Esophagus muscularis mucosa (tissue), 4 donors: ENCODE data around the gene DGKB. TPM values are rescaled to one million over a fixed set of nuclear protein-coding genes. Genes with fewer than 3 reads are reported as not detected.

Experiments used
- DNase-seq: peaks from one replicate; pipeline ENCODE4 v3.0.0-alpha.2; 2017; ENCODE audit errors: extremely low spot score
- H3K27ac ChIP-seq, 4 donors: fragments of 200-600 bp; sonication (generic); replicated peaks in 1 of 4; 1 replicate in 3 of 4; 2 replicates in 1 of 4; pipeline ENCODE4 v1.5.1; 2016 to 2019; ENCODE audit warnings: mild to moderate bottlenecking in 1 of 4
- H3K27me3 ChIP-seq, 4 donors: fragments of 200-600 bp; sonication (generic); one replicate each; pipeline versions ENCODE4 v1.5.1 to v1.6.0; 2016 to 2019
- H3K36me3 ChIP-seq, 4 donors: fragments of 200-600 bp; sonication (generic); one replicate each; pipeline ENCODE4 v1.5.1; 2016 to 2019
- H3K4me1 ChIP-seq, 4 donors: fragments of 200-600 bp; sonication (generic); one replicate each; pipeline ENCODE4 v1.5.1; 2016 to 2019
- H3K4me3 ChIP-seq, 4 donors: fragments of 200-600 bp; sonication (generic); 1 replicate in 2 of 4; 2 replicates in 2 of 4; pipeline ENCODE4 v1.5.1; 2016 to 2019; ENCODE audit warnings: mild to moderate bottlenecking in 4 of 4, moderate library complexity in 1 of 4
- H3K9me3 ChIP-seq, 4 donors: fragments of 200-600 bp; sonication (generic); 1 replicate in 3 of 4; 2 replicates in 1 of 4; pipeline ENCODE4 v1.5.1; 2016 to 2019
- EP300 ChIP-seq: sonication (generic); formaldehyde crosslinking; IDR thresholded peaks from one replicate; pipeline ENCODE4 v1.6.1; 2017; ENCODE audit warnings: antibody characterized with exemption
- POLR2A ChIP-seq: fragments of 450-650 bp; IDR thresholded peaks from one replicate; pipeline ENCODE4 v1.6.1; 2017; ENCODE audit warnings: antibody characterized with exemption, moderate library complexity, mild to moderate bottlenecking, low read depth
- POLR2AphosphoS5 ChIP-seq, 2 donors: sonication (generic); formaldehyde crosslinking; IDR thresholded peaks; one replicate each; pipeline ENCODE4 v1.6.1; 2017; ENCODE audit warnings: antibody characterized with exemption in 2 of 2
- WGBS: methylation state at CpG from one replicate; pipeline ENCODE4 v1.1.5; 2018; 5-methylcytosine and 5-hydroxymethylcytosine counted together
- intact Hi-C: fragments of 100-400 bp; cut with DNase I; formaldehyde crosslinking; loops from one replicate; pipeline ENCODE4 v1.15.1; 2023
- total RNA-seq, 4 donors: library from RNA; depleted of rRNA; stranded (reverse); fragments of >200 nt; gene quantifications; one replicate each; pipeline versions ENCODE4 v1.1.0 to v1.2.1, GENCODE V29; 2016
- TF ChIP-seq, protein P1 (sequence below), 3 experiments: fragments of 200-600 bp in 2 of 3; fragments of 450-650 bp in 1 of 3; sonication (generic) in 2 of 3; IDR thresholded peaks; one replicate each; pipeline ENCODE4 v1.5.1; 2017 to 2019; ENCODE audit warnings: antibody characterized with exemption in 3 of 3, mild to moderate bottlenecking in 2 of 3, moderate library complexity in 1 of 3

Gene DGKB
- total RNA-seq, 4 donors from 2014 or later = 10.4 to 18.5 (median 16.0) TPM

DNA sequence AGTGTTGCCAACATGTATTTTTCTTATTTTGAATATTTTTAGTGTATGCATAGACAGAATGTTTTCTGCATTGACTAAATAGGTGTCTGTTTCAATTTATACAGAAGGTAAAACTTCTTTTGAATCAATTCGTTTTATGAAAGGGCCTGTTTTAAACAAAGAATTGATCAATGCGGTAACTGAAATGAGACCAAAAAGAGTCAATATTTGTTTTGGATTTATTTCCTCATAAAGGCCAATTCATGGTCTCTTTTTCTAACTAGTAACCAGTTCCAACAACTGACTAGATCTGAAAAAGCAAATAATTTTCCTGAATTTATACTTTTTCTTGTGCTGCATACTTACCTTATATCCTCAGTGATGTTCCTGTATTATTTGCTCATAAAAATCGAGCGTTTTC lies 320.5 kb downstream of the DGKB start:
- intact Hi-C loops = no loop called here
- Histone ChIP-seq H3K27me3 (no peaks in the 10 kb centered on the region), H3K4me1 (no peaks in the 10 kb centered on the region), H3K9me3 (peaks cover 0 to 12% (median 8%) of the 10 kb centered on the region in 4 donors), H3K36me3 (no peaks in the 10 kb centered on the region), H3K4me3 (no peak overlapping the region), H3K27ac (no peak overlapping the region)
- no peak for DNase-seq
- TF ChIP-seq POLR2AphosphoS5 (IDR thresholded peaks at IDR 0.05) (no peak), POLR2A (no peak), EP300 (no peak)
- TF ChIP-seq, protein P1, sequence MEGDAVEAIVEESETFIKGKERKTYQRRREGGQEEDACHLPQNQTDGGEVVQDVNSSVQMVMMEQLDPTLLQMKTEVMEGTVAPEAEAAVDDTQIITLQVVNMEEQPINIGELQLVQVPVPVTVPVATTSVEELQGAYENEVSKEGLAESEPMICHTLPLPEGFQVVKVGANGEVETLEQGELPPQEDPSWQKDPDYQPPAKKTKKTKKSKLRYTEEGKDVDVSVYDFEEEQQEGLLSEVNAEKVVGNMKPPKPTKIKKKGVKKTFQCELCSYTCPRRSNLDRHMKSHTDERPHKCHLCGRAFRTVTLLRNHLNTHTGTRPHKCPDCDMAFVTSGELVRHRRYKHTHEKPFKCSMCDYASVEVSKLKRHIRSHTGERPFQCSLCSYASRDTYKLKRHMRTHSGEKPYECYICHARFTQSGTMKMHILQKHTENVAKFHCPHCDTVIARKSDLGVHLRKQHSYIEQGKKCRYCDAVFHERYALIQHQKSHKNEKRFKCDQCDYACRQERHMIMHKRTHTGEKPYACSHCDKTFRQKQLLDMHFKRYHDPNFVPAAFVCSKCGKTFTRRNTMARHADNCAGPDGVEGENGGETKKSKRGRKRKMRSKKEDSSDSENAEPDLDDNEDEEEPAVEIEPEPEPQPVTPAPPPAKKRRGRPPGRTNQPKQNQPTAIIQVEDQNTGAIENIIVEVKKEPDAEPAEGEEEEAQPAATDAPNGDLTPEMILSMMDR (IDR thresholded peaks at IDR 0.05) = no peak
- 91% methylated on average over 4 of the region's 4 CpGs for WGBS

DNA sequence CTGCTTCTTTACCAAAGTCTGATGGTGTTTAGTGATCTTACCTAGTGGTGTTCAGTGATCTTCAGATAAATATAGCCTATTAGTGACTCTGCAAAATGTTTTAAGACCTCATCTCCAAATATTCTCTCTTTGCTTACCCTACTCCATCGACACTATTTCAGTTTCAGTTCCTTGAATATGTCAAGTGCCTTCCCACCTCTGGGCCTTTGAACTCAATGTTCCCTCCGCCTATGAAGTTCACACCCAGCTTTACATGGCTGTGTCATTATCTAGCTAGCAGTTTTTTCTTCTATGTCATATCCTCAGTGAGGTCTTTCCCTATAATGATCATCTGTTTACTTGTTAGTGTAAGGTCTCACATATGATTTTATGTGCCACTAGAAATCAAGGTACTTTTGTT lies 322.6 kb downstream of the DGKB start:
- H3K4me1 ChIP-seq = no peaks in the 10 kb centered on the region
- H3K4me3 ChIP-seq = no peak overlapping the region
- no peaks in the 10 kb centered on the region for H3K36me3 ChIP-seq
- intact Hi-C loops = no loop called here
- H3K9me3 ChIP-seq = no peaks in the 10 kb centered on the region
- DNase-seq = no peak
- H3K27ac ChIP-seq = no peak overlapping the region
- H3K27me3 ChIP-seq = no peaks in the 10 kb centered on the region
- WGBS = 80% methylated on average over 2 of the region's 2 CpGs
- TF ChIP-seq, protein P1 (IDR thresholded peaks at IDR 0.05) = no peak
- TF ChIP-seq POLR2AphosphoS5 (IDR thresholded peaks at IDR 0.05) (no peak), POLR2A (no peak)

DNA sequence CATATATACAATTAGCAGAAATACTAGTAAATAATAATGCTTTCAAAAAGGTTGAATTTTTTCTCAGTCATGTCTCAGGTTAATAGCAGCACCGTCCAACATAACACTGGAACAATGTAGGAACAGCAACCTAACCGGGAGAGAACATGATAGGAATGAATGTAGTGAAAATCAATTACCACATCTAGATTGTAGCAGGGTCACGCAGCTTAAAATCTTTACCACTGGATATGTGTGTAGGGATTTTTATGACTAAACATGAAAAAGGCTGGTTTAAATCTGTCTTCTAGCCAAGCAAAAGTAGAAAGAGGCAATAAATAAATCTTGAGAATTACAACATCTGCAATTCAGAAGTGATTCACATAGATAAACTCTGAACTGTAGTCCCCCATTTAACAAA lies 326.0 kb downstream of the DGKB start:
- H3K4me3 ChIP-seq = no peak overlapping the region
- peaks cover 0 to 7% (median 0%) of the 10 kb centered on the region in 4 donors for H3K36me3 ChIP-seq
- H3K27me3 ChIP-seq = no peaks in the 10 kb centered on the region
- no peak for DNase-seq
- intact Hi-C loops = no loop called here
- WGBS = 91% methylated on average over 3 of the region's 3 CpGs
- no peaks in the 10 kb centered on the region for H3K9me3 ChIP-seq
- H3K27ac ChIP-seq = no peak overlapping the region
- TF ChIP-seq, protein P1 (IDR thresholded peaks at IDR 0.05) = no peak
- TF ChIP-seq EP300 (no peak), POLR2A (no peak), POLR2AphosphoS5 (IDR thresholded peaks at IDR 0.05) (no peak)
- H3K4me1 ChIP-seq = no peaks in the 10 kb centered on the region

DNA sequence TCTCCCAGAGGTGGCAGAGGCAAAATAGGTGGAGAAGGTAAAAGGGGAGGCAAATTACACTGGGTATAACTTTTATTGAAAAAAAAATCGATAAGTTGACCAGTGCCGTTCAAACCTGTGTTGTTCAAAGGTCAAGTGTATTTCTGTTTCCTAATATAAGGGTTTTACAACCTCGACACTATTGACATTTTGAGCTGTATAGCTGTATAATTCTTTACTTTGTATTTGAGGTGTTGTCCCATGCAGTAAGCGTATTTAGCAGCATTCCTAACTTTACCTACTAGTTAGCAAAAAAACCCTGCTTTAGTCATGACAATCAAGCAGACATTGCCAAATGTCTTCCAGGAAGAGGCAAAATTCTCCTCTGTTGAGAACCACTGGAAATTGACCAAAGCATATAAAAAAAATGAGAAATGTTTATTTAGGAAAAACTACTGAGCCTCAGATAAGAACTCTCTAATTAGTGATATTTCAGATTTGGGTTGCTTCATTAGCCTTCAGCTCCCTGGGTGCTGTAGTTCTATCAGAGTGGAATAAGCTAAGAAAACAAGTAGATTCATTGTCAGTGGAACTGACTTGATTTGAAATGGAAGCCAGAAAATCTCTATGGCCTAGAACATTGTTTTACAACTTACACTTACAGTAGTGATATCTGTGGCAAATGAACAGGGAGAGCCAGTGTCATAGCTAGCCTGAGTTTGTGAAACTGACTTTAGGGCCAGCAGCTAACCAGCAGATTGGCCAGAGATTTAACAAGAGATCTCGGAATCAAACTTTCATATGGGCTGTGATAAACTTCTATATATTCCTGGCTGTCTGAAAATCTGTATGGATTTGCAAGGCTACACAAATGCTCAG lies 331.6 kb downstream of the DGKB start:
- H3K9me3 ChIP-seq = no peaks in the 10 kb centered on the region
- WGBS = 88% methylated on average over 5 of the region's 5 CpGs
- no peak overlapping the region for H3K27ac ChIP-seq

More for the DNA sequence above, 331.6 kb downstream of the DGKB start:
- intact Hi-C loops = no loop called here
- DNase-seq = no peak
- Histone ChIP-seq H3K4me1 (no peaks in the 10 kb centered on the region), H3K36me3 (peaks cover 0 to 10% (median 1%) of the 10 kb centered on the region in 4 donors), H3K27me3 (no peaks in the 10 kb centered on the region), H3K4me3 (no peak overlapping the region)
- TF ChIP-seq POLR2A (no peak), POLR2AphosphoS5 (IDR thresholded peaks at IDR 0.05) (no peak), EP300 (no peak)
- TF ChIP-seq, protein P1 (IDR thresholded peaks at IDR 0.05) = no peak
